GM18909 (cell line): ENCODE results near the gene AKAP6.

Source experiments
- ATAC-seq: cut with Tn5 transposase; IDR thresholded peaks from one replicate; pipeline ENCODE4 v1.9.1; 2021; ENCODE audit warnings: mild to moderate bottlenecking; ENCODE audit not compliant: unreplicated experiment, poor library complexity

Gene AKAP6

GRCh38 chr14:32639208-32639607 lies 310.1 kb downstream of the AKAP6 start:
- no peak for ATAC-seq

GRCh38 chr14:32645551-32645950 lies 316.5 kb downstream of the AKAP6 start:
- no peak for ATAC-seq

GRCh38 chr14:32648434-32648833 lies 319.3 kb downstream of the AKAP6 start:
- no peak for ATAC-seq

GRCh38 chr14:32650030-32650429 lies 320.9 kb downstream of the AKAP6 start:
- ATAC-seq, result no peak

GRCh38 chr14:32650665-32651064 lies 321.6 kb downstream of the AKAP6 start:
- no peak for ATAC-seq

- ATAC-seq, result no peak
Measured at GRCh38 chr14:32654106-32654505, 325.0 kb downstream of the AKAP6 start.

GRCh38 chr14:32656601-32657000 lies 327.5 kb downstream of the AKAP6 start:
- no peak for ATAC-seq

- no peak for ATAC-seq
Measured at GRCh38 chr14:32657081-32657480, 328.0 kb downstream of the AKAP6 start.

- ATAC-seq, result no peak
Measured at GRCh38 chr14:32661216-32661615, 332.1 kb downstream of the AKAP6 start.

- ATAC-seq, result no peak
Measured at GRCh38 chr14:32662211-32662610, 333.1 kb downstream of the AKAP6 start.

- ATAC-seq, result no peak
Measured at GRCh38 chr14:32666308-32666707, 337.2 kb downstream of the AKAP6 start.

- ATAC-seq, result no peak
Measured at GRCh38 chr14:32667287-32667686, 338.2 kb downstream of the AKAP6 start.

- ATAC-seq, result no peak
Measured at GRCh38 chr14:32667791-32668190, 338.7 kb downstream of the AKAP6 start.

- no peak for ATAC-seq
Measured at GRCh38 chr14:32669391-32669790, 340.3 kb downstream of the AKAP6 start.

GRCh38 chr14:32675433-32675832 lies 346.3 kb downstream of the AKAP6 start:
- no peak for ATAC-seq

- no peak for ATAC-seq
Measured at GRCh38 chr14:32677129-32677780, 348.2 kb downstream of the AKAP6 start.

- ATAC-seq, result no peak
Measured at GRCh38 chr14:32678088-32678487, 349.0 kb downstream of the AKAP6 start.

- ATAC-seq, result no peak
Measured at GRCh38 chr14:32679927-32680612, 351.0 kb downstream of the AKAP6 start.

- ATAC-seq, result no peak
Measured at GRCh38 chr14:32681598-32681997, 352.5 kb downstream of the AKAP6 start.

- ATAC-seq, result no peak
Measured at GRCh38 chr14:32682214-32682613, 353.1 kb downstream of the AKAP6 start.

GRCh38 chr14:32683679-32684078 lies 354.6 kb downstream of the AKAP6 start:
- peak; percentile 64 for ATAC-seq

- no peak for ATAC-seq
Measured at GRCh38 chr14:32688941-32689340, 359.8 kb downstream of the AKAP6 start.
